Neural crest cell (in vitro differentiated cells): Measurements from ENCODE around the gene ZNF30. TPM values are rescaled to one million over a fixed set of nuclear protein-coding genes. Genes with fewer than 3 reads are reported as not detected.
A peak's percentile ranks its signal among the peaks of the same experiment; 100 is the strongest.
"Not testable (repeated sequence)": the region's sequence is repeated elsewhere in the genome, so short reads cannot be mapped to it uniquely, and the experiment has no call there.

Source experiments
- DNase-seq: peaks from one replicate; pipeline ENCODE4 v3.0.0; 2021; ENCODE audit warnings: low read depth, mixed read lengths, low spot score
- H3K27ac Mint-ChIP-seq: one replicate; pipeline ENCODE4 v1.8.0; 2021; ENCODE audit warnings: mild to moderate bottlenecking, mixed read lengths; ENCODE audit not compliant: unreplicated experiment
- H3K27me3 Mint-ChIP-seq: 2 replicates; pipeline ENCODE4 v1.8.0; 2021; ENCODE audit warnings: low read depth, mild to moderate bottlenecking, mixed read lengths
- H3K36me3 Mint-ChIP-seq: 2 replicates; pipeline ENCODE4 v1.8.0; 2021; ENCODE audit warnings: low read depth, mild to moderate bottlenecking, mixed read lengths
- H3K4me1 Mint-ChIP-seq: 2 replicates; pipeline ENCODE4 v1.8.0; 2021; ENCODE audit warnings: mixed read lengths
- H3K4me3 Mint-ChIP-seq: one replicate; pipeline ENCODE4 v1.8.0; 2021; ENCODE audit warnings: mild to moderate bottlenecking, mixed read lengths
- H3K9me3 Mint-ChIP-seq: 2 replicates; pipeline ENCODE4 v1.8.0; 2021; ENCODE audit warnings: mixed read lengths
- total RNA-seq: library from RNA; stranded (reverse); gene quantifications from 2 replicates; pipeline ENCODE4 v1.2.1, GENCODE V29; 2021
- TF ChIP-seq, protein P1 (sequence below): fragments of 200-600 bp; sonication (generic); conservative IDR thresholded peaks from 2 replicates; pipeline ENCODE4 v1.5.0; 2021; ENCODE audit warnings: antibody characterized with exemption, mild to moderate bottlenecking

Gene ZNF30
- total RNA-seq, 1 donor from 2014 or later, result 7.2 TPM

DNA sequence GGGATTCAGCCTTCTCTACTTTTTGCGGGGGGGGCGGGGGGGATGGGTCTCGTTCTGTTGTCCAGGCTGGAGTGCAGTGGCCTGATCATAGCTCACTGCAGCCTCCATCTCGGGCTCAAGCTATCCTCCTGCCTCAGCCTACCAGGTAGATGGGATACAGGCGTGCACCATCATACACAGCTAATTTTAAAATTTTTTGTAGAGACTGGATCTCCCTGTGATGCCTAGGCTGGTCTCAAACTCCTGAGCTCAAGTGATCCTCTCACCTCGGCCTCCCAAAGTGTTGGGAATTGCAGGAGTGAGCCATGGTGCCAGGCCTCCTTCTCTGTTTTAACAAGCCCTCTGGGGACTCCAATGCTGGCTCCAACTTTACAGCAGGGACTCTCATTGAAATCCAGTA is 37.9 kb downstream of the ZNF30 start:
- Mint-ChIP-seq H3K9me3 (peaks cover 13% of the 10 kb centered on the region), H3K36me3 (peaks cover 28% of the 10 kb centered on the region)

GRCh38 chr19:34965505-34965904 is 38.8 kb downstream of the ZNF30 start:
- DNase-seq, H3K9me3 Mint-ChIP-seq, H3K27me3 Mint-ChIP-seq, H3K27ac Mint-ChIP-seq: not testable (repeated sequence)
- Mint-ChIP-seq H3K36me3 (peaks cover 19% of the 10 kb centered on the region), H3K4me1 (peaks cover 32% of the 10 kb centered on the region), H3K4me3 (peak overlapping the region; percentile 81)

More for the DNA sequence above, 37.9 kb downstream of the ZNF30 start:
- TF ChIP-seq, protein P1, sequence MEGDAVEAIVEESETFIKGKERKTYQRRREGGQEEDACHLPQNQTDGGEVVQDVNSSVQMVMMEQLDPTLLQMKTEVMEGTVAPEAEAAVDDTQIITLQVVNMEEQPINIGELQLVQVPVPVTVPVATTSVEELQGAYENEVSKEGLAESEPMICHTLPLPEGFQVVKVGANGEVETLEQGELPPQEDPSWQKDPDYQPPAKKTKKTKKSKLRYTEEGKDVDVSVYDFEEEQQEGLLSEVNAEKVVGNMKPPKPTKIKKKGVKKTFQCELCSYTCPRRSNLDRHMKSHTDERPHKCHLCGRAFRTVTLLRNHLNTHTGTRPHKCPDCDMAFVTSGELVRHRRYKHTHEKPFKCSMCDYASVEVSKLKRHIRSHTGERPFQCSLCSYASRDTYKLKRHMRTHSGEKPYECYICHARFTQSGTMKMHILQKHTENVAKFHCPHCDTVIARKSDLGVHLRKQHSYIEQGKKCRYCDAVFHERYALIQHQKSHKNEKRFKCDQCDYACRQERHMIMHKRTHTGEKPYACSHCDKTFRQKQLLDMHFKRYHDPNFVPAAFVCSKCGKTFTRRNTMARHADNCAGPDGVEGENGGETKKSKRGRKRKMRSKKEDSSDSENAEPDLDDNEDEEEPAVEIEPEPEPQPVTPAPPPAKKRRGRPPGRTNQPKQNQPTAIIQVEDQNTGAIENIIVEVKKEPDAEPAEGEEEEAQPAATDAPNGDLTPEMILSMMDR, result no peak
- Mint-ChIP-seq H3K4me3 (peak overlapping the region; percentile 81), H3K4me1 (peaks cover 32% of the 10 kb centered on the region), H3K27me3 (peaks cover 8% of the 10 kb centered on the region), H3K27ac (no peak overlapping the region)
- DNase-seq, result no peak

- DNase-seq, result no peak
- peaks cover 7% of the 10 kb centered on the region for H3K36me3 Mint-ChIP-seq
- TF ChIP-seq, protein P1, result no peak
- H3K27ac Mint-ChIP-seq, result no peak overlapping the region
- peaks cover 4% of the 10 kb centered on the region for H3K9me3 Mint-ChIP-seq
- H3K27me3 Mint-ChIP-seq, result peaks cover 8% of the 10 kb centered on the region
- H3K4me3 Mint-ChIP-seq, result peak overlapping the region; percentile 61
- H3K4me1 Mint-ChIP-seq, result peaks cover 25% of the 10 kb centered on the region
Observed at GRCh38 chr19:34967551-34967950, 40.8 kb downstream of the ZNF30 start.

GRCh38 chr19:34969721-34970120 is 43.0 kb downstream of the ZNF30 start:
- H3K27me3 Mint-ChIP-seq, result peaks cover 12% of the 10 kb centered on the region
- no peak overlapping the region for H3K4me3 Mint-ChIP-seq
- peaks cover 4% of the 10 kb centered on the region for H3K9me3 Mint-ChIP-seq
- H3K4me1 Mint-ChIP-seq, result peaks cover 19% of the 10 kb centered on the region
- H3K36me3 Mint-ChIP-seq, result peaks cover 2% of the 10 kb centered on the region
- no peak overlapping the region for H3K27ac Mint-ChIP-seq
- TF ChIP-seq, protein P1, result no peak
- no peak for DNase-seq

- not testable (repeated sequence) for DNase-seq, H3K4me3 Mint-ChIP-seq, H3K9me3 Mint-ChIP-seq, H3K27ac Mint-ChIP-seq, H3K36me3 Mint-ChIP-seq
- Mint-ChIP-seq H3K27me3 (peaks cover 16% of the 10 kb centered on the region), H3K4me1 (peaks cover 16% of the 10 kb centered on the region)
Observed at GRCh38 chr19:34970185-34970780, 43.6 kb downstream of the ZNF30 start.

DNA sequence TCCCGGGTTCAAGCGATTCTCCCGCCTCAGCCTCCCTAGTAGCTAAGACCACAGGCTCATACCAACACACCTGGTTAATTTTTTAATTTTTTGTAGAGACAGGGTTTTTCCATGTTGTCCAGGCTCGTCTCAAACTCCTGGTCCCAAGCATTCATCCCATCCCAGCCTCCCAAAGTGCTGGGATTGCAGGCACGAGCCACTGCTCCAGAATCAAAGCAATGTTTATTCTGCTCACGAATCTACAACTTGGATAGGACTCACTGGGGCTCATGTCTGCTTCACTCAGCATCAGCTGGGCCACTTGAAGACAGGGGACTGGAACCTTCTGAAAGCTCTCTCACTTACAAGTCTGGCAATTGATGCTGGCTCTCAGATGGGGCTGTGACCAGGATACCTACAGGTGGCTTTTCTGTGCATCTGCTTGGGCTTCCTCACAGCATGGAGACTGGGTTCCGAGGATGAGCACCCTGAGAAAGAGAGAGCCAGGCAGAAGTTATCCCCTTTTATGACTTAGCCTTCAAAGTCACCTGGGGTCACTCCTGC is 45.5 kb downstream of the ZNF30 start:
- Mint-ChIP-seq H3K36me3 (no peaks in the 10 kb centered on the region), H3K9me3 (peaks cover 2% of the 10 kb centered on the region), H3K27ac (no peak overlapping the region), H3K4me3 (no peak overlapping the region), H3K27me3 (peaks cover 16% of the 10 kb centered on the region), H3K4me1 (peaks cover 10% of the 10 kb centered on the region)
- TF ChIP-seq, protein P1, result no peak
- no peak for DNase-seq
